ENCODE measurements around the gene LTB4R2. TPM values are rescaled to one million over a fixed set of nuclear protein-coding genes. Genes with fewer than 3 reads are reported as not detected.

LTB4R2 gene
- total RNA-seq, 1 donor from 2014 or later: 1.5 TPM

GRCh38 chr14:24334431-24335291 lies 24.7 kb downstream of the LTB4R2 start, which contains the start of gene ADCY4:
TSS of gene ADCY4 (minus strand) at chr14:24335071. CDS start at chr14:24334652, 419 bp downstream.
- H3K27me3 ChIP-seq (ENCODE audit: control insufficient read depth, insufficient read depth, low read length): peaks cover 46% of the 10 kb centered on the region
- peak within 1 kb of the TSS; percentile 16 for H3K4me3 ChIP-seq (ENCODE audit: low read depth, low read length)
- TF ChIP-seq CTCF (IDR thresholded peaks at IDR 0.05; ENCODE audit: insufficient read depth, low read length, poor library complexity, severe bottlenecking): no peak
- DNase-seq (ENCODE audit: low read depth): no peak
- no peaks in the 10 kb centered on the region for H3K36me3 ChIP-seq (ENCODE audit: control insufficient read depth, insufficient read depth, low read length)

- no peak overlapping the region for H3K4me3 ChIP-seq (ENCODE audit: low read depth, low read length)
- H3K27me3 ChIP-seq (ENCODE audit: control insufficient read depth, insufficient read depth, low read length): peaks cover 52% of the 10 kb centered on the region
- TF ChIP-seq CTCF (IDR thresholded peaks at IDR 0.05; ENCODE audit: insufficient read depth, low read length, poor library complexity, severe bottlenecking): no peak
- no peaks in the 10 kb centered on the region for H3K36me3 ChIP-seq (ENCODE audit: control insufficient read depth, insufficient read depth, low read length)
- no peak for DNase-seq (ENCODE audit: low read depth)
These were observed 25.7 kb downstream of the LTB4R2 start for GRCh38 chr14:24335461-24336171.

- TF ChIP-seq CTCF (IDR thresholded peaks at IDR 0.05; ENCODE audit: insufficient read depth, low read length, poor library complexity, severe bottlenecking): no peak
- DNase-seq (ENCODE audit: low read depth): no peak
- no peaks in the 10 kb centered on the region for H3K36me3 ChIP-seq (ENCODE audit: control insufficient read depth, insufficient read depth, low read length)
- peaks cover 53% of the 10 kb centered on the region for H3K27me3 ChIP-seq (ENCODE audit: control insufficient read depth, insufficient read depth, low read length)
- no peak overlapping the region for H3K4me3 ChIP-seq (ENCODE audit: low read depth, low read length)
These were observed 27.3 kb downstream of the LTB4R2 start for GRCh38 chr14:24337144-24337823.

- H3K27me3 ChIP-seq (ENCODE audit: control insufficient read depth, insufficient read depth, low read length): peaks cover 48% of the 10 kb centered on the region
These were observed 27.9 kb downstream of the LTB4R2 start for GRCh38 chr14:24337824-24338175.

GRCh38 chr14:24338843-24339242 lies 28.9 kb downstream of the LTB4R2 start:
- no peak for DNase-seq (ENCODE audit: low read depth)
- Histone ChIP-seq H3K36me3 (ENCODE audit: control insufficient read depth, insufficient read depth, low read length) (no peaks in the 10 kb centered on the region), H3K27me3 (ENCODE audit: control insufficient read depth, insufficient read depth, low read length) (peaks cover 41% of the 10 kb centered on the region), H3K4me3 (ENCODE audit: low read depth, low read length) (no peak overlapping the region)
- TF ChIP-seq CTCF (IDR thresholded peaks at IDR 0.05; ENCODE audit: insufficient read depth, low read length, poor library complexity, severe bottlenecking): no peak

More at GRCh38 chr14:24337824-24338175, 27.9 kb downstream of the LTB4R2 start:
- Histone ChIP-seq H3K4me3 (ENCODE audit: low read depth, low read length) (no peak overlapping the region), H3K36me3 (ENCODE audit: control insufficient read depth, insufficient read depth, low read length) (no peaks in the 10 kb centered on the region)
- DNase-seq (ENCODE audit: low read depth): no peak
- no peak for TF ChIP-seq CTCF (IDR thresholded peaks at IDR 0.05; ENCODE audit: insufficient read depth, low read length, poor library complexity, severe bottlenecking)
